Measurements from ENCODE around the gene RBM33.

GRCh38 chr7:155774947-155775346 lies 130.5 kb downstream of the RBM33 start:
- TF ChIP-seq, protein P1, sequence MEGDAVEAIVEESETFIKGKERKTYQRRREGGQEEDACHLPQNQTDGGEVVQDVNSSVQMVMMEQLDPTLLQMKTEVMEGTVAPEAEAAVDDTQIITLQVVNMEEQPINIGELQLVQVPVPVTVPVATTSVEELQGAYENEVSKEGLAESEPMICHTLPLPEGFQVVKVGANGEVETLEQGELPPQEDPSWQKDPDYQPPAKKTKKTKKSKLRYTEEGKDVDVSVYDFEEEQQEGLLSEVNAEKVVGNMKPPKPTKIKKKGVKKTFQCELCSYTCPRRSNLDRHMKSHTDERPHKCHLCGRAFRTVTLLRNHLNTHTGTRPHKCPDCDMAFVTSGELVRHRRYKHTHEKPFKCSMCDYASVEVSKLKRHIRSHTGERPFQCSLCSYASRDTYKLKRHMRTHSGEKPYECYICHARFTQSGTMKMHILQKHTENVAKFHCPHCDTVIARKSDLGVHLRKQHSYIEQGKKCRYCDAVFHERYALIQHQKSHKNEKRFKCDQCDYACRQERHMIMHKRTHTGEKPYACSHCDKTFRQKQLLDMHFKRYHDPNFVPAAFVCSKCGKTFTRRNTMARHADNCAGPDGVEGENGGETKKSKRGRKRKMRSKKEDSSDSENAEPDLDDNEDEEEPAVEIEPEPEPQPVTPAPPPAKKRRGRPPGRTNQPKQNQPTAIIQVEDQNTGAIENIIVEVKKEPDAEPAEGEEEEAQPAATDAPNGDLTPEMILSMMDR (conservative IDR thresholded peaks at IDR 0.05) = no peak
- TF ChIP-seq ZFX (IDR thresholded peaks at IDR 0.05) = no peak

All from C4-2B (cell line).